COLO668 (cell line): Measurements from ENCODE around the gene POC1A.
A peak's percentile ranks its signal among the peaks of the same experiment; 100 is the strongest.

Experiments used
- DNase-seq: peaks from one replicate; lab custom pipeline; 2025; ENCODE audit not compliant: unreplicated experiment; lab: John Stamatoyannopoulos, UW

POC1A gene

DNA sequence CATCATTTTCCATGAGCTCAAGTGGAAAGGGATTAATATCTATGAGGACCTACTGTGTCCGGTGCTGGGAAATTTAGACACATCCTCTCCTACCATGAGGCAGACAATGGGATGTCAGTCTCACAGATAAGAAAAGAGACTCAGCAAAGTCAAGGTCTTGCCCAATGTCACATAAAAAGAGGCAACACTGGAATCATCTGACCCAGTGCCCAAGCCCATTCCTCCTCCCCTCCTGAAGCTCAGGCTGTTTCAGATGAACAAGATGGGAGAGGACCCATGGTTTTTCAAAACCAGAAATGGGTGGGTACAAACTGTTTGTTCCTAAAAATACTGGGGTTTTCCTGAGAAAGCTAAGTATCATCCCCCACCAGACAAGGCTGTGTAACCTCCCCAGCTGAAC is 22.2 kb downstream of the POC1A start:
- DNase-seq: no peak

GRCh38 chr3:52130966-52131622 is 23.1 kb downstream of the POC1A start:
- no peak for DNase-seq

GRCh38 chr3:52128118-52128683 is 26.0 kb downstream of the POC1A start:
- DNase-seq: no peak

DNA sequence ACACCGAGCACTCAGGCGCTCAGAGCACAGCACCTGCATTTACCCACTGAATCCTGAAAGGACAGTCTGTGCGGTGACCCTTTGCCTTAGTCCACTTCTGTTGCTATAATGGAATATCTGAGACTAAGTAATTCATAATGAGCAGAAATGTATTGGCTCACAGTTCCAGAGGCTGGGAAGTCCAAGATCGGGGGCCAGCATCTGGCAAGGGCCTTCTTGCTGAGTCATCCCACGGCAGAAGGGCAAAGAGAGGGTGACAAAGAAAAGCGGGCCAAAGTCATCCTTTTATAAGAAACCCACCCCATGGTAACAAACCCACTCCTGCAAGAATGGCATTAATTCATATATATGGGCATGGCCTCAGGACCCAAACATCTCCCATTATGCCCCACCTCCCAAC is 27.7 kb downstream of the POC1A start:
- no peak for DNase-seq

DNA sequence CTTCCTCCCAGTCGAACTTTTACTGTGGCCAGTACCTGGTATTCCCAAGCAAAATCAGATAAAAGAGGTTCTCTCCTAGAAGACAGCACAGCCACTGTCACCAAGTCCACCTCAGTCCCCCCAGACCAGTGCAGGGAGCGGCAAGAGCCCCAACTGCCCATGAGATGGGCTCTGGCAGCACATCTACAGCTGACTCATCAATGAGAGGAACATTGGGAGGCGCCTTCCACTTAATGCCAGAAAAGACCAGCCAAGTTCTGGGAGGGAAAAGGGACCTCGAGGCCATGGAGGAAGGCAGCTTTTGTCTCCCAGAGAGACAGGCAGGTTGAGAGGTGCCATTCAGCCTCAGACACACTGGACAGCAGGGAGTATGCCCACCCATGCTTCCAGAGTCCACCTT is 28.2 kb downstream of the POC1A start:
- DNase-seq: no peak

DNA sequence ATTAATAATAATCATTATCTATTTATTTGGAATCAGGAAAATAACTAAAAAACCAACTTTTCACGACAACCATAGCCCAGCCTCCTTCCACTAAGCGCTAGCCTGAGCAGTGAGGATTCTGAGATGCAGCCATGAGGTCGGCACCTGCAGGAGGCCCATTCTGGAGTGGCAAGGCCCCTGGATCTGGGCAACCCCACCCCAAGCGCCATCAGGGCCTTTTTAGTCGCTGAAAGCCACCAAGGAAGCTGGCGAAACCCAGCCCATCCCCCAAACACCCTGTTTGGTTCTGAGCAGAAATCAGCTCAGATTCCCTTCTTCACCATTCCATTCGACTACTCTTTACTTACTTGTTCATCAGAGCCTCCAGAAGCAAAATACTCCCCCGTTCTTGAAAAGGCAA is 29.5 kb downstream of the POC1A start:
- DNase-seq: no peak

- DNase-seq: no peak
These were observed 30.1 kb downstream of the POC1A start for GRCh38 chr3:52124126-52124525.

DNA sequence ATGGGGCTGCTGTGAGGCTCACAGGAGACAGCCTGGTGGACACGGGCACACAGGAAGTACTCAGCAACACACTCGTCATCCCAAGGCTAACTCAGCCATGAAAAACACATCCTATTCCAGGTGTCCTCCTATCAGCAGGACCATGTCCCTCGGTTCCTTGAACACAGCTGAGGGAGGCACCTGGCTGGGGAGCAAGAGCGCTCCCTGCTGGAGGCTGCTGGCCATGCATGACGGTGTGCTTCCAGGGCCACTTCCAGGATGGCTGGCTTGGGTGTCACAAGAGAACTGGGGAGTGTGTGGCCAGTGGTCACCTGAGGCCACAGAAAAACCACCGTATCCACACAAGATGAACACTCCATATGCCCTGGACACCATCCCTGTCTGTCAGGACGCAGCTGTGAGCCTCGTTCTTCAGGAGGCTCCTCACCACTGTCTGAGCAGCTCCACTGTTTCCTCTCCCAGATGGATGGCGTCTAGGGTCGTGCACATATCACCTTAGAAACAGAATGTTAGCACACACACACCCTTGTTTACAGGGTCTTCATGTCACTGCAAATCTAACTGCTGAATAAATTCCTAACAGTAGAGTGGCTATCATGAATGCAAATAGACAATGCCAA is 31.0 kb downstream of the POC1A start:
- peak; percentile 46 for DNase-seq

DNA sequence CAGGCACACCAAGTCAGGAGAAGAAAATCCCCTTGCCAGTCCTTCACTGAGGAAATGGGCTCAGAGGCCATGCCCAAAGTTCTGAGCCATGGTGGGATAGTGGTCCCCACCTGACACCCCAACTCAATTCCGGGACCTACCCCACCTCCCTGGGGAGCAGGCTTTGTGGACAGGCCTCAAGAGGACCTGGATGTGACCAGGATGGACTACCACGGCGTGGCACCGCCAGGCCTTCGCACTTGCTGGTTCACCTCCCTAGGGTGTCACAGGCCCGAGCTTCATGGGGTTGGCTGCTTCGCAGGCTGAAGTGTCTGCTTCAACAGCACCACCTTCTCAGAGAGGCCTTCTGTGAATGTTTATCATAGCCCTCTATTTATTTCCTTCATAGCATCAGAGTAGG is 31.7 kb downstream of the POC1A start:
- DNase-seq: no peak

DNA sequence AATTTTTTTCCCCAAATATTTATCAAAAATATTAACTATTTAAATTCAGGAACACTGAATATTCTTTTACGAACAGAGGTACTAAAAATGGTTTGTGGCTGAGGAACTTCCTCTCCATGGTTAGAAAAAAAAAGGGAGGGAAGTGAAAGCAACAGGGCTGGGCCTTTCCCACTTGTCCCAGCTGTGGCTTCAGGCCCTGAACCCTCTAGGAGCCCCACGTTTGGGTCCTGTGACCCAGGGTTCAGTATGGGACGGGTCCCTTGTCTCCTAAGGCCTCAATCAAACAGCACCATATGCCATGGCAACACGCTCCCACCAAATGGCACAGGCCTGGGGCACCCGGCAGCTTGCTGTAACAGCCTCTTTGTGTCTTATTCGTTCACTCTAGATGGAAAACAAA is 32.4 kb downstream of the POC1A start:
- DNase-seq: no peak

GRCh38 chr3:52121464-52121805 is 32.8 kb downstream of the POC1A start:
- no peak for DNase-seq

- peak; percentile 2 for DNase-seq
These were observed 33.4 kb downstream of the POC1A start for GRCh38 chr3:52120556-52121463.

- DNase-seq: no peak
These were observed 34.4 kb downstream of the POC1A start for GRCh38 chr3:52119826-52120225.

DNA sequence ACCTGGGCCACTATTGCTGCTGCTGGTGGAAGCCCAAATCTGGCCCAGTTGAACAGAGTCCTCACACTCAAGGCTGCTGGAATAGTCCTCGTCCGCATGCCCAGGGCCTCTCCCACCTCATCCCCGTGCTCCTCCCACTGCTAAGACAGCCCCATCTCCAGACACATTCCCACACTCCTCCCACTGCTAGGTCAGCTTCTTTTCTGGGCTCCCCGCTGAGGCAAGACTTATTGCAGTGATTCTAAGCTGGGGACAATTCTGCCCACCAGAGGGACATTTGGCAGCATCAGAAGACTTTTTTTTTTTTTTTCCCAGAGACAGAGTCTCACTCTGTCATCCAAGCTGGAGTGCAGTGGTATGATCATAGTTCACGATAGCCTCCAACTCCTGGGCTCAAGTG is 35.1 kb downstream of the POC1A start:
- no peak for DNase-seq

- no peak for DNase-seq
These were observed 35.9 kb downstream of the POC1A start for GRCh38 chr3:52118156-52118875.

- DNase-seq: no peak
These were observed 36.7 kb downstream of the POC1A start for GRCh38 chr3:52117537-52117936.

- no peak for DNase-seq
These were observed 42.2 kb downstream of the POC1A start for GRCh38 chr3:52112056-52112455.

DNA sequence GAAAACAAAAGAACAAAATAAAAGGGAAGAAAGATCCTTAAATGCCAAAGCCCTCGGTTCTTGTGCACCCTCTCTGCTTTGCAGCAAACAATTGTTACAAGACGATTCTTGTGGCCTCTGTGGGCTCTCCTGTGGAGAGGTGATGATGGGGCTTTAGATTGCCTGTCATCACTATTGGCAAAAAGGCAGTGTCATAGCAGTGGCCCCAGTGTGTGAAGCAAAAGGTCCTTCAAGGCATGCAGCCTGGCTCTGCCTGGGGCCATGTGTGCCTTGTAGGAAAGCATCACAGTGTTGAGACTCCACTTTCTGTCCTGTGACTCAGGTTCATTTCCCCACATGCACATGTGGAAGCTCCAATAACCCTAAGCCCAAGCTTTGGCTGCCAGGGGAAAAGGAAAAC is 43.7 kb downstream of the POC1A start:
- no peak for DNase-seq

- no peak for DNase-seq
These were observed 44.5 kb downstream of the POC1A start for GRCh38 chr3:52109611-52110301.
